ENCODE results near the gene NFAT5. TPM values are rescaled to one million over a fixed set of nuclear protein-coding genes. Genes with fewer than 3 reads are reported as not detected.
A peak's percentile ranks its signal among the peaks of the same experiment; 100 is the strongest.

Gene NFAT5
- total and polyA plus RNA-seq, 9 of the 15 experiments (the other 6 are each of a cell fraction or from before 2014, with no cell fraction given): 0.78 to 20.5 (median 12.4) TPM

DNA sequence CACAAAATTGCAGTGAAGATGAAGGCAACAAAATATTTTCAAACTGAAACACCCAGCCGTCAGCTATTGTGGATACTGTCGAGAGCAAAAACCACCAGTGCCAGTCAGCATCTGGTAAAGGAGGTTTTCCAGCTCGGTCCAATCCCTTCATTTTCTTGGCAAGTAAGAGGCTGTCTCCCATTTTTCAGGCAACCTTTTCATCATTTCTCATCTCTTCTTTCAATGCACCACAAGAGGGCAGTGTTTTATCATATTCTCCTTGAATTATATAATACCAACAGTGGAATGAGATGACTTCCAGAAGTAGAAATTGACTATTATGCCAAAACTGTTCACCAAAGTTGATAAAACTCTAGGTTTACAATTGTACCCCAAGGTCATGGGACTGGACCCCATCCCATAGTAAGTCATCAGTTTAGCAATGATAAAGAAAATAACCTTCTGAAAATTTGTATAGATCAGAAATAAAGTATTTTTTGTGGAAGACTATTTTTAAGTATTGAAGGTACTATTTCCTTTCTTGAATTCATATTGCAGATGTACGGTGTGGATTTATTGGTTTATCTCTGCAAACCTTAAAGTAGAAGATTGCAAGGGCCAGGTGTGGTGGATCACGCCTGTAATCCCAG is 143.8 kb downstream of the NFAT5 start (continued):
- TF ChIP-seq, protein P1, sequence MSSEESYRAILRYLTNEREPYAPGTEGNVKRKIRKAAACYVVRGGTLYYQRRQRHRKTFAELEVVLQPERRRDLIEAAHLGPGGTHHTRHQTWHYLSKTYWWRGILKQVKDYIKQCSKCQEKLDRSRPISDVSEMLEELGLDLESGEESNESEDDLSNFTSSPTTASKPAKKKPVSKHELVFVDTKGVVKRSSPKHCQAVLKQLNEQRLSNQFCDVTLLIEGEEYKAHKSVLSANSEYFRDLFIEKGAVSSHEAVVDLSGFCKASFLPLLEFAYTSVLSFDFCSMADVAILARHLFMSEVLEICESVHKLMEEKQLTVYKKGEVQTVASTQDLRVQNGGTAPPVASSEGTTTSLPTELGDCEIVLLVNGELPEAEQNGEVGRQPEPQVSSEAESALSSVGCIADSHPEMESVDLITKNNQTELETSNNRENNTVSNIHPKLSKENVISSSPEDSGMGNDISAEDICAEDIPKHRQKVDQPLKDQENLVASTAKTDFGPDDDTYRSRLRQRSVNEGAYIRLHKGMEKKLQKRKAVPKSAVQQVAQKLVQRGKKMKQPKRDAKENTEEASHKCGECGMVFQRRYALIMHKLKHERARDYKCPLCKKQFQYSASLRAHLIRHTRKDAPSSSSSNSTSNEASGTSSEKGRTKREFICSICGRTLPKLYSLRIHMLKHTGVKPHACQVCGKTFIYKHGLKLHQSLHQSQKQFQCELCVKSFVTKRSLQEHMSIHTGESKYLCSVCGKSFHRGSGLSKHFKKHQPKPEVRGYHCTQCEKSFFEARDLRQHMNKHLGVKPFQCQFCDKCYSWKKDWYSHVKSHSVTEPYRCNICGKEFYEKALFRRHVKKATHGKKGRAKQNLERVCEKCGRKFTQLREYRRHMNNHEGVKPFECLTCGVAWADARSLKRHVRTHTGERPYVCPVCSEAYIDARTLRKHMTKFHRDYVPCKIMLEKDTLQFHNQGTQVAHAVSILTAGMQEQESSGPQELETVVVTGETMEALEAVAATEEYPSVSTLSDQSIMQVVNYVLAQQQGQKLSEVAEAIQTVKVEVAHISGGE (CRISPR knock-in tag; IDR thresholded peaks at IDR 0.05): no peak
- TF ChIP-seq SRF (CRISPR knock-in tag; IDR thresholded peaks at IDR 0.05) (0 out of 4 replicates have a peak, but pooled peaks of 1 of the 2 experiments have one; percentile 23), CBFA2T3 (IDR thresholded peaks at IDR 0.05) (no peak), STAT5A (IDR thresholded peaks at IDR 0.05; ENCODE audit: borderline replicate concordance, low read length) (no peak), MAFF (IDR thresholded peaks at IDR 0.05; ENCODE audit: low read length) (no peak), SMC3 (conservative IDR thresholded peaks at IDR 0.05; ENCODE audit: insufficient read depth, low read depth, low read length) (peak; percentile 62), PRPF4 (IDR thresholded peaks at IDR 0.05; ENCODE audit: insufficient read depth, low read depth, low read length, poor library complexity, severe bottlenecking) (no peak), ZNF146 (CRISPR knock-in tag; IDR thresholded peaks at IDR 0.05; ENCODE audit: unreplicated experiment) (no peak), DMBX1 (CRISPR knock-in tag; IDR thresholded peaks at IDR 0.05; ENCODE audit: borderline replicate concordance) (no peak), ARID2 (IDR thresholded peaks at IDR 0.05) (0 out of 2 replicates have a peak, but pooled peaks have one; percentile 37), SNIP1 (IDR thresholded peaks at IDR 0.05; ENCODE audit: low read depth) (no peak), ZNF668 (CRISPR knock-in tag; IDR thresholded peaks at IDR 0.05) (no peak)
- TF ChIP-seq, protein P2, sequence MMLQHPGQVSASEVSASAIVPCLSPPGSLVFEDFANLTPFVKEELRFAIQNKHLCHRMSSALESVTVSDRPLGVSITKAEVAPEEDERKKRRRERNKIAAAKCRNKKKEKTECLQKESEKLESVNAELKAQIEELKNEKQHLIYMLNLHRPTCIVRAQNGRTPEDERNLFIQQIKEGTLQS (IDR thresholded peaks at IDR 0.05): no peak
- TF ChIP-seq, protein P2 (CRISPR knock-in tag; conservative IDR thresholded peaks at IDR 0.05): 0 out of 2 replicates have a peak, but pooled peaks have one; percentile 38
- TF ChIP-seq, protein P3, sequence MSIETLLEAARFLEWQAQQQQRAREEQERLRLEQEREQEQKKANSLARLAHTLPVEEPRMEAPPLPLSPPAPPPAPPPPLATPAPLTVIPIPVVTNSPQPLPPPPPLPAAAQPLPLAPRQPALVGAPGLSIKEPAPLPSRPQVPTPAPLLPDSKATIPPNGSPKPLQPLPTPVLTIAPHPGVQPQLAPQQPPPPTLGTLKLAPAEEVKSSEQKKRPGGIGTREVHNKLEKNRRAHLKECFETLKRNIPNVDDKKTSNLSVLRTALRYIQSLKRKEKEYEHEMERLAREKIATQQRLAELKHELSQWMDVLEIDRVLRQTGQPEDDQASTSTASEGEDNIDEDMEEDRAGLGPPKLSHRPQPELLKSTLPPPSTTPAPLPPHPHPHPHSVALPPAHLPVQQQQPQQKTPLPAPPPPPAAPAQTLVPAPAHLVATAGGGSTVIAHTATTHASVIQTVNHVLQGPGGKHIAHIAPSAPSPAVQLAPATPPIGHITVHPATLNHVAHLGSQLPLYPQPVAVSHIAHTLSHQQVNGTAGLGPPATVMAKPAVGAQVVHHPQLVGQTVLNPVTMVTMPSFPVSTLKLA (conservative IDR thresholded peaks at IDR 0.05): 0 out of 4 replicates have a peak, but pooled peaks of 1 of the 2 experiments have one; percentile 16
- TF ChIP-seq, protein P4, sequence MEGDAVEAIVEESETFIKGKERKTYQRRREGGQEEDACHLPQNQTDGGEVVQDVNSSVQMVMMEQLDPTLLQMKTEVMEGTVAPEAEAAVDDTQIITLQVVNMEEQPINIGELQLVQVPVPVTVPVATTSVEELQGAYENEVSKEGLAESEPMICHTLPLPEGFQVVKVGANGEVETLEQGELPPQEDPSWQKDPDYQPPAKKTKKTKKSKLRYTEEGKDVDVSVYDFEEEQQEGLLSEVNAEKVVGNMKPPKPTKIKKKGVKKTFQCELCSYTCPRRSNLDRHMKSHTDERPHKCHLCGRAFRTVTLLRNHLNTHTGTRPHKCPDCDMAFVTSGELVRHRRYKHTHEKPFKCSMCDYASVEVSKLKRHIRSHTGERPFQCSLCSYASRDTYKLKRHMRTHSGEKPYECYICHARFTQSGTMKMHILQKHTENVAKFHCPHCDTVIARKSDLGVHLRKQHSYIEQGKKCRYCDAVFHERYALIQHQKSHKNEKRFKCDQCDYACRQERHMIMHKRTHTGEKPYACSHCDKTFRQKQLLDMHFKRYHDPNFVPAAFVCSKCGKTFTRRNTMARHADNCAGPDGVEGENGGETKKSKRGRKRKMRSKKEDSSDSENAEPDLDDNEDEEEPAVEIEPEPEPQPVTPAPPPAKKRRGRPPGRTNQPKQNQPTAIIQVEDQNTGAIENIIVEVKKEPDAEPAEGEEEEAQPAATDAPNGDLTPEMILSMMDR (IDR thresholded peaks at IDR 0.05 in 2 of 3, conservative IDR thresholded peaks at IDR 0.05 in 1 of 3; ENCODE audit: insufficient read depth in 2 of 3, low read depth in 1 of 3, low read length in 3 of 3): peak; percentile 60 to 79 (median 67); a peak in 5 of 6 replicates

All from K562 (cell line).